ENCODE data around the gene TBC1D5.
"Not testable (repeated sequence)": the region's sequence is repeated elsewhere in the genome, so short reads cannot be mapped to it uniquely, and the experiment has no call there.

TBC1D5 gene

GRCh38 chr3:17430582-17430981, 311.8 kb downstream of the TBC1D5 start:
- in situ Hi-C loops (cut with MboI; ENCODE audit: low sequenced_read_pairs): loop anchor here (25.0 kb wide), 1 partner anchor 407 kb away; no protein-coding TSS in a partner anchor

GRCh38 chr3:17423786-17424536, 318.5 kb downstream of the TBC1D5 start:
- in situ Hi-C loops (cut with MboI; ENCODE audit: low sequenced_read_pairs): loop anchor here (25.0 kb wide), 1 partner anchor 812 kb away; the partner anchor contains the start of gene DAZL

- in situ Hi-C loops (cut with MboI; ENCODE audit: low sequenced_read_pairs): loop anchor here (25.0 kb wide), 1 partner anchor 810 kb away; the partner anchor contains the start of gene DAZL
Measured at GRCh38 chr3:17422636-17423035, 319.8 kb downstream of the TBC1D5 start.

GRCh38 chr3:17420668-17421067, 321.8 kb downstream of the TBC1D5 start:
- in situ Hi-C loops (cut with MboI; ENCODE audit: low sequenced_read_pairs): loop anchor here (25.0 kb wide), 1 partner anchor 808 kb away; the partner anchor contains the start of gene DAZL

GRCh38 chr3:17412950-17413530, 329.4 kb downstream of the TBC1D5 start:
- in situ Hi-C loops (cut with MboI; ENCODE audit: low sequenced_read_pairs): loop anchor here (25.0 kb wide), 1 partner anchor 801 kb away; the partner anchor contains the start of gene DAZL

- in situ Hi-C loops (cut with MboI; ENCODE audit: low sequenced_read_pairs): loop anchor here (25.0 kb wide), 1 partner anchor 799 kb away; the partner anchor contains the start of gene DAZL
Measured at GRCh38 chr3:17411157-17411877, 331.1 kb downstream of the TBC1D5 start.

GRCh38 chr3:17407576-17407975, 334.9 kb downstream of the TBC1D5 start:
- in situ Hi-C loops (cut with MboI; ENCODE audit: low sequenced_read_pairs): loop anchor here (25.0 kb wide), 1 partner anchor 795 kb away; the partner anchor contains the start of gene DAZL

GRCh38 chr3:17404548-17404947, 337.9 kb downstream of the TBC1D5 start:
- in situ Hi-C loops (cut with MboI; ENCODE audit: low sequenced_read_pairs): loop anchor here (25.0 kb wide), 1 partner anchor 792 kb away; the partner anchor contains the start of gene DAZL

- in situ Hi-C loops (cut with MboI; ENCODE audit: low sequenced_read_pairs): loop anchor here (25.0 kb wide), 1 partner anchor 790 kb away; the partner anchor contains the start of gene DAZL
Measured at GRCh38 chr3:17402442-17402841, 340.0 kb downstream of the TBC1D5 start.

GRCh38 chr3:17401912-17402311, 340.5 kb downstream of the TBC1D5 start:
- in situ Hi-C loops (cut with MboI; ENCODE audit: low sequenced_read_pairs): loop anchor here (25.0 kb wide), 1 partner anchor 790 kb away; the partner anchor contains the start of gene DAZL

- in situ Hi-C loops (cut with MboI; ENCODE audit: low sequenced_read_pairs): no loop called here
Measured at GRCh38 chr3:17399586-17399985, 342.8 kb downstream of the TBC1D5 start.

GRCh38 chr3:17398959-17399551, 343.4 kb downstream of the TBC1D5 start:
- in situ Hi-C loops (cut with MboI; ENCODE audit: low sequenced_read_pairs): no loop called here

- in situ Hi-C loops (cut with MboI; ENCODE audit: low sequenced_read_pairs): no loop called here
Measured at GRCh38 chr3:17396036-17396435, 346.4 kb downstream of the TBC1D5 start.

GRCh38 chr3:17394541-17395155, 347.8 kb downstream of the TBC1D5 start:
- in situ Hi-C loops (cut with MboI; ENCODE audit: low sequenced_read_pairs): no loop called here

- in situ Hi-C loops (cut with MboI; ENCODE audit: low sequenced_read_pairs): not testable (repeated sequence)
Measured at GRCh38 chr3:17392516-17392915, 349.9 kb downstream of the TBC1D5 start.

GRCh38 chr3:17390785-17391184, 351.6 kb downstream of the TBC1D5 start:
- in situ Hi-C loops (cut with MboI; ENCODE audit: low sequenced_read_pairs): no loop called here

GRCh38 chr3:17387108-17387507, 355.3 kb downstream of the TBC1D5 start:
- in situ Hi-C loops (cut with MboI; ENCODE audit: low sequenced_read_pairs): no loop called here

- in situ Hi-C loops (cut with MboI; ENCODE audit: low sequenced_read_pairs): no loop called here
Measured at GRCh38 chr3:17386432-17386831, 356.0 kb downstream of the TBC1D5 start.

- in situ Hi-C loops (cut with MboI; ENCODE audit: low sequenced_read_pairs): no loop called here
Measured at GRCh38 chr3:17384567-17385296, 357.7 kb downstream of the TBC1D5 start.

- in situ Hi-C loops (cut with MboI; ENCODE audit: low sequenced_read_pairs): no loop called here
Measured at GRCh38 chr3:17373304-17373703, 369.1 kb downstream of the TBC1D5 start.

All from HL-60/S4 treated with phorbol 12-myristate 13-acetate at 8.2 ng/mL for 4 days and 3 days (cell line).